ENCODE results near the gene UNC5CL.

GRCh38 chr6:41038205-41038604, 816 bp downstream of the UNC5CL start:
- TF ChIP-seq CTCF (conservative IDR thresholded peaks at IDR 0.05; ENCODE audit: low read depth, low read length): no peak
- TF ChIP-seq EZH2 (IDR thresholded peaks at IDR 0.05; ENCODE audit: borderline replicate concordance, low read depth, low read length, poor library complexity, severe bottlenecking): no peak
